ENCODE data around the gene TNFRSF17. TPM values are rescaled to one million over a fixed set of nuclear protein-coding genes. Genes with fewer than 3 reads are reported as not detected.
"Not testable (repeated sequence)": the region's sequence is repeated elsewhere in the genome, so short reads cannot be mapped to it uniquely, and the experiment has no call there.

Gene TNFRSF17
- polyA plus RNA-seq, 6 donors from 2014 or later: 24.0 to 75.8 (median 39.7) TPM

GRCh38 chr16:11957591-11958395 is 7.2 kb upstream of the TNFRSF17 start:
- no peaks in the 10 kb centered on the region for H3K27me3 Mint-ChIP-seq
- ATAC-seq (ENCODE audit: low read depth in 2 of 2) (no peak), DNase-seq (no peak)
- no peaks in the 10 kb centered on the region for H3K9me3 Mint-ChIP-seq
- H3K36me3 Mint-ChIP-seq: no peaks in the 10 kb centered on the region
- no peak overlapping the region for H3K4me3 Mint-ChIP-seq
- H3K4me1 Mint-ChIP-seq: peaks cover 22 to 38% (median 23%) of the 10 kb centered on the region in 3 donors
- H3K27ac Mint-ChIP-seq: peak overlapping the region in 2 of 6 donors; percentile 47 to 82

- H3K4me3 Mint-ChIP-seq: peak overlapping the region in 5 of 8 donors; percentile 32 to 84 (median 61)
- DNase-seq; ATAC-seq (ENCODE audit: low read depth in 2 of 2); H3K27me3 Mint-ChIP-seq; H3K9me3 Mint-ChIP-seq; H3K36me3 Mint-ChIP-seq: not testable (repeated sequence)
- peak overlapping the region in 5 of 6 donors; percentile 39 to 93 (median 79) for H3K27ac Mint-ChIP-seq
- peaks cover 46 to 81% (median 63%) of the 10 kb centered on the region in 3 donors for H3K4me1 Mint-ChIP-seq
These were observed 2.6 kb upstream of the TNFRSF17 start for GRCh38 chr16:11962457-11962856.

GRCh38 chr16:11962978-11963377 is 2.0 kb upstream of the TNFRSF17 start:
- Mint-ChIP-seq H3K4me1 (peaks cover 48 to 86% (median 68%) of the 10 kb centered on the region in 3 donors), H3K27ac (peak overlapping the region; percentile 28 to 93 (median 84)), H3K4me3 (peak overlapping the region; percentile 32 to 84 (median 69))
- H3K9me3 Mint-ChIP-seq; DNase-seq; H3K27me3 Mint-ChIP-seq; ATAC-seq (ENCODE audit: low read depth in 2 of 2); H3K36me3 Mint-ChIP-seq: not testable (repeated sequence)

- peak overlapping the region; percentile 35 to 84 (median 74) for H3K4me3 Mint-ChIP-seq
- peaks cover 48 to 90% (median 68%) of the 10 kb centered on the region in 3 donors for H3K4me1 Mint-ChIP-seq
- no peaks in the 10 kb centered on the region for H3K9me3 Mint-ChIP-seq
- DNase-seq: no peak
- H3K36me3 Mint-ChIP-seq: peaks cover 0 to 6% of the 10 kb centered on the region in 2 donors
- H3K27me3 Mint-ChIP-seq: no peaks in the 10 kb centered on the region
- H3K27ac Mint-ChIP-seq: peak overlapping the region; percentile 79 to 98 (median 90)
- ATAC-seq (ENCODE audit: low read depth in 2 of 2): no peak
These were observed 1.3 kb upstream of the TNFRSF17 start for GRCh38 chr16:11963706-11964105.

GRCh38 chr16:11966173-11966572 is 1.2 kb downstream of the TNFRSF17 start:
- ATAC-seq (ENCODE audit: low read depth in 2 of 2) (peak; percentile 81 to 82), DNase-seq (peak; percentile 62)
- Mint-ChIP-seq H3K27ac (peak overlapping the region; percentile 61 to 98 (median 86)), H3K4me1 (peaks cover 37 to 80% (median 53%) of the 10 kb centered on the region in 3 donors), H3K9me3 (no peaks in the 10 kb centered on the region), H3K27me3 (no peaks in the 10 kb centered on the region), H3K36me3 (peaks cover 0 to 6% of the 10 kb centered on the region in 2 donors), H3K4me3 (peak overlapping the region; percentile 73 to 92 (median 84))

- peak overlapping the region; percentile 59 to 94 (median 78) for H3K27ac Mint-ChIP-seq
- no peaks in the 10 kb centered on the region for H3K9me3 Mint-ChIP-seq
- H3K36me3 Mint-ChIP-seq: peaks cover 0 to 6% of the 10 kb centered on the region in 2 donors
These were observed 2.3 kb downstream of the TNFRSF17 start for GRCh38 chr16:11967195-11967911.

GRCh38 chr16:11968577-11968976 is 3.6 kb downstream of the TNFRSF17 start:
- H3K4me3 Mint-ChIP-seq: peak overlapping the region in 4 of 8 donors; percentile 10 to 70 (median 26)

More at GRCh38 chr16:11967195-11967911, 2.3 kb downstream of the TNFRSF17 start:
- Mint-ChIP-seq H3K4me3 (peak overlapping the region in 7 of 8 donors; percentile 49 to 72 (median 61)), H3K27me3 (no peaks in the 10 kb centered on the region), H3K4me1 (peaks cover 37 to 72% (median 53%) of the 10 kb centered on the region in 3 donors)
- ATAC-seq (ENCODE audit: low read depth in 2 of 2) (no peak), DNase-seq (no peak)

GRCh38 chr16:11970292-11970691 is 5.3 kb downstream of the TNFRSF17 start:
- not testable (repeated sequence) for ATAC-seq (ENCODE audit: low read depth in 2 of 2); H3K27me3 Mint-ChIP-seq; H3K36me3 Mint-ChIP-seq; DNase-seq; H3K9me3 Mint-ChIP-seq
- peak overlapping the region in 1 of 6 donors; percentile 75 for H3K27ac Mint-ChIP-seq
- H3K4me1 Mint-ChIP-seq: peaks cover 21 to 47% (median 30%) of the 10 kb centered on the region in 3 donors
- H3K4me3 Mint-ChIP-seq: peak overlapping the region in 1 of 8 donors; percentile 21

More at GRCh38 chr16:11968577-11968976, 3.6 kb downstream of the TNFRSF17 start:
- ATAC-seq (ENCODE audit: low read depth in 2 of 2): no peak
- H3K36me3 Mint-ChIP-seq: peaks cover 0 to 6% of the 10 kb centered on the region in 2 donors
- no peak for DNase-seq
- no peaks in the 10 kb centered on the region for H3K27me3 Mint-ChIP-seq
- peak overlapping the region in 5 of 6 donors; percentile 36 to 88 (median 56) for H3K27ac Mint-ChIP-seq
- peaks cover 34 to 60% (median 44%) of the 10 kb centered on the region in 3 donors for H3K4me1 Mint-ChIP-seq
- H3K9me3 Mint-ChIP-seq: no peaks in the 10 kb centered on the region

- Mint-ChIP-seq H3K27ac (peak overlapping the region in 5 of 6 donors; percentile 34 to 76 (median 42)), H3K27me3 (no peaks in the 10 kb centered on the region), H3K36me3 (peaks cover 4 to 6% of the 10 kb centered on the region in 2 donors), H3K9me3 (no peaks in the 10 kb centered on the region), H3K4me3 (peak overlapping the region in 1 of 8 donors; percentile 78), H3K4me1 (peaks cover 28 to 47% (median 33%) of the 10 kb centered on the region in 3 donors)
- ATAC-seq (ENCODE audit: low read depth in 2 of 2): no peak
- no peak for DNase-seq
These were observed 7.1 kb downstream of the TNFRSF17 start for GRCh38 chr16:11972128-11972527.

GRCh38 chr16:11973070-11973469 is 8.1 kb downstream of the TNFRSF17 start:
- ATAC-seq (ENCODE audit: low read depth in 2 of 2) (no peak), DNase-seq (no peak)
- peaks cover 0 to 9% of the 10 kb centered on the region in 2 donors for H3K36me3 Mint-ChIP-seq
- no peaks in the 10 kb centered on the region for H3K27me3 Mint-ChIP-seq
- H3K4me3 Mint-ChIP-seq: peak overlapping the region in 2 of 8 donors; percentile 34 to 38
- peaks cover 32 to 47% (median 34%) of the 10 kb centered on the region in 3 donors for H3K4me1 Mint-ChIP-seq
- peak overlapping the region in 4 of 6 donors; percentile 5 to 66 (median 56) for H3K27ac Mint-ChIP-seq
- H3K9me3 Mint-ChIP-seq: no peaks in the 10 kb centered on the region

GRCh38 chr16:11976850-11977375 is 11.9 kb downstream of the TNFRSF17 start:
- peak overlapping the region; percentile 77 to 99 (median 98) for H3K27ac Mint-ChIP-seq
- DNase-seq (no peak), ATAC-seq (ENCODE audit: low read depth in 2 of 2) (no peak)
- H3K4me1 Mint-ChIP-seq: peaks cover 48 to 66% (median 59%) of the 10 kb centered on the region in 3 donors
- H3K4me3 Mint-ChIP-seq: peak overlapping the region; percentile 93 to 100 (median 99)
- H3K9me3 Mint-ChIP-seq: no peaks in the 10 kb centered on the region
- H3K36me3 Mint-ChIP-seq: peaks cover 10 to 20% of the 10 kb centered on the region in 2 donors
- H3K27me3 Mint-ChIP-seq: no peaks in the 10 kb centered on the region

- no peak for DNase-seq
- H3K9me3 Mint-ChIP-seq: no peaks in the 10 kb centered on the region
- no peak for ATAC-seq (ENCODE audit: low read depth in 2 of 2)
- peaks cover 10 to 20% of the 10 kb centered on the region in 2 donors for H3K36me3 Mint-ChIP-seq
- peak overlapping the region; percentile 77 to 99 (median 98) for H3K27ac Mint-ChIP-seq
- peak overlapping the region; percentile 93 to 100 (median 99) for H3K4me3 Mint-ChIP-seq
- H3K4me1 Mint-ChIP-seq: peaks cover 51 to 72% (median 65%) of the 10 kb centered on the region in 3 donors
- no peaks in the 10 kb centered on the region for H3K27me3 Mint-ChIP-seq
These were observed 12.5 kb downstream of the TNFRSF17 start for GRCh38 chr16:11977376-11978041.
